GM06990 (cell line): ENCODE results near the gene RER1.

Source experiments
- DNase-seq: peaks from one replicate; pipeline ENCODE4 v3.0.0-alpha.2; 2011; ENCODE audit not compliant: insufficient read length; ENCODE audit errors: extremely low read depth
- H3K27me3 ChIP-seq: replicated peaks from 2 replicates; pipeline ENCODE4 v1.6.0; 2011; ENCODE audit warnings: low read length; ENCODE audit not compliant: control insufficient read depth, insufficient read depth
- H3K36me3 ChIP-seq: 2 replicates; pipeline ENCODE4 v1.5.1; 2011; ENCODE audit warnings: low read length; ENCODE audit not compliant: control insufficient read depth, insufficient read depth
- H3K4me3 ChIP-seq: replicated peaks from 2 replicates; pipeline ENCODE4 v1.5.1; 2011; ENCODE audit warnings: low read depth, mild to moderate bottlenecking, control low read depth, low read length
- CTCF ChIP-seq: IDR thresholded peaks from 2 replicates; pipeline ENCODE4 v1.5.1; 2011; ENCODE audit warnings: low read length, control low read depth, mild to moderate bottlenecking, inconsistent platforms; ENCODE audit not compliant: insufficient read depth, poor library complexity, severe bottlenecking

The RER1 gene

DNA sequence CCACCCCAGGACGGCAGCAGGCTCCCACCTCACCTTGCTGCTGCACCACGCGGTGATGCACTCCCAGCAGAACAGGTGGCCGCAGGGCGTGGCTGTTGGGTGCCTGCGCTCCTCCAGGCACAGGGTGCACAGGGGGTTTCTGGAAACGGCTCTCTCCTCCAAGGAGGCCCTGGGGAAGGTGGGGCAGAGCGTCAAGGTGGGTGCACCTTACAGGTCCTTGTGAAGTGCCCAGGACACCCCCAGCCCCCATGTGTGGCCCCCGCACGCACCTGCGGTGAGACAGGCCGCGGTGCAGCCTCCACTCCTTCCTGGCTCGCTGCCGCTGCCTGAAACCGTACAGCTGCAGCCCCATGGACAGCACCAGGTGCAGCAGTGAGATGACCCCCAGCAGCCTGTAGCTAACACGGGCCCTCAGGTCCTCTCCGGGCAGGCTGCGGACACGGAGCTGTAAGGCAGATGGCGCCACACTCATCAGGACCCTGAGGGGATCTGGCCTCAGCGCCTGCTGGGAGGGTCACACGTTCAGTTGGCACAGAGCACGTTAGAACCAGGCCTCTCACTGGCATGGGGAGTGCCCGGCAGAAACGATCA, 14.9 kb downstream of the RER1 start:
- Histone ChIP-seq H3K36me3 (peaks cover 31% of the 10 kb centered on the region), H3K4me3 (no peak overlapping the region), H3K27me3 (no peaks in the 10 kb centered on the region)
- DNase-seq: no peak
- no peak for TF ChIP-seq CTCF

GRCh38 chr1:2407166-2407990, 15.7 kb downstream of the RER1 start:
- no peak for DNase-seq
- no peaks in the 10 kb centered on the region for H3K27me3 ChIP-seq
- no peak overlapping the region for H3K4me3 ChIP-seq
- no peak for TF ChIP-seq CTCF
- H3K36me3 ChIP-seq: peaks cover 26% of the 10 kb centered on the region

DNA sequence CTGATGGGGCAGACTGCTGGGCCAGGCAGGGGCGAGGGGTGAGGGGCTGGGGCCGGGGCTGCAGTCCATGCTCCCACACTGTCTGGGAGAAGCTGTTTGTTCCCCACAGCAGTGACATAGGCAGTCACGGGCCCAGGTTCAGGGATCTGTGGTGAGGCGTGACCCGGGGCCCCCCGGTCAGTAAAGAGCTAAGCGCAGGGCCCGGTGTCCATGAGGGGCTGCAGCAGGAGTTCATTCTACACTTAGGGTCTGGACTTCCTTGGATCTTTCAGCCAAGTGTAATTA, 16.3 kb downstream of the RER1 start:
- H3K36me3 ChIP-seq: peaks cover 26% of the 10 kb centered on the region
- DNase-seq: no peak
- H3K4me3 ChIP-seq: no peak overlapping the region
- H3K27me3 ChIP-seq: no peaks in the 10 kb centered on the region
- no peak for TF ChIP-seq CTCF

DNA sequence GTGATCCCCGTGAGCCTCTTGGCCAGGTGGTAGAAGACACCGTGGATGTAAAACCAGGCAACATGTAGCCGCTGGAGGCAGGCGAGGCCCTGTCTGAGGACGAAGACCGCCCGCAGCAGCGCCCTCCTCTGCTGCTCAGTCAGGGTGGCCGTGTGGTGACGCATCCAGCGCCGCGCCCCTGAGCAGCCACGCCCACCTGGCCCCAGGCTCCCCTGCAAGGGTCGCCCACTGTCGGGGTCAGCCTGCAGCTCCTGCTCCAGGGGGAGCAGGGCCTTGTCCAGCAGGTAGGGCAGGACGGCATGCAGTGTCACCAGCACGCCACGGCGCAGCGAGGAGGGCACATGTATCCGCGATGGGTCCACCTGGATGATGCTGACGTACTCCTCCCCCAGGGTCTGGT, 16.8 kb downstream of the RER1 start:
- peaks cover 23% of the 10 kb centered on the region for H3K36me3 ChIP-seq
- no peak for TF ChIP-seq CTCF
- DNase-seq: no peak
- no peak overlapping the region for H3K4me3 ChIP-seq
- no peaks in the 10 kb centered on the region for H3K27me3 ChIP-seq

GRCh38 chr1:2408859-2409276, 17.2 kb downstream of the RER1 start:
- Histone ChIP-seq H3K27me3 (no peaks in the 10 kb centered on the region), H3K36me3 (peaks cover 21% of the 10 kb centered on the region), H3K4me3 (no peak overlapping the region)
- no peak for DNase-seq
- TF ChIP-seq CTCF: no peak
